ENCODE results near the gene CIPC.

Gene CIPC

GRCh38 chr14:77077040-77077439 lies 21.0 kb upstream of the CIPC start:
- Histone ChIP-seq H3K4me1 (ENCODE audit: insufficient read depth, low read length, poor library complexity, severe bottlenecking) (no peaks in the 10 kb centered on the region), H3F3A (ENCODE audit: low read depth) (no peaks in the 10 kb centered on the region), H3K79me2 (ENCODE audit: insufficient read depth, low read length) (no peaks in the 10 kb centered on the region), H3K4me2 (ENCODE audit: low read depth, low read length, poor library complexity, severe bottlenecking) (no peak overlapping the region), H3K9me2 (replicated peaks; ENCODE audit: low read depth, low read length) (no peaks in the 10 kb centered on the region), H3K9me3 (ENCODE audit: insufficient read depth, low read depth, low read length) (no peaks in the 10 kb centered on the region), H3K36me3 (ENCODE audit: insufficient read depth, low read length) (no peaks in the 10 kb centered on the region), H3K9ac (ENCODE audit: low read depth, low read length, poor library complexity, severe bottlenecking) (no peak overlapping the region), H3K27me3 (ENCODE audit: insufficient read depth, low read length, poor library complexity, severe bottlenecking) (no peaks in the 10 kb centered on the region), H2AFZ (ENCODE audit: low read length) (no peak overlapping the region), H3K4me3 (ENCODE audit: low read length, poor library complexity, severe bottlenecking) (no peak overlapping the region), H4K20me1 (ENCODE audit: insufficient read depth, low read length, poor library complexity, severe bottlenecking) (no peaks in the 10 kb centered on the region)
- no peak for TF ChIP-seq EZH2phosphoT487 (IDR thresholded peaks at IDR 0.05; ENCODE audit: borderline replicate concordance)
- 0 out of 2 replicates have a peak, but pooled peaks have one; percentile 12 for TF ChIP-seq CTCF (conservative IDR thresholded peaks at IDR 0.05; ENCODE audit: low read length)

- Histone ChIP-seq H3K9me2 (replicated peaks; ENCODE audit: low read depth, low read length) (no peaks in the 10 kb centered on the region), H3K4me2 (ENCODE audit: low read depth, low read length, poor library complexity, severe bottlenecking) (no peak overlapping the region)
These were observed 15.7 kb upstream of the CIPC start for GRCh38 chr14:77082356-77082755.

GRCh38 chr14:77083082-77083481 lies 15.0 kb upstream of the CIPC start:
- H4K20me1 ChIP-seq (ENCODE audit: insufficient read depth, low read length, poor library complexity, severe bottlenecking): no peaks in the 10 kb centered on the region
- no peaks in the 10 kb centered on the region for H3K27me3 ChIP-seq (ENCODE audit: insufficient read depth, low read length, poor library complexity, severe bottlenecking)
- H3K9me2 ChIP-seq (replicated peaks; ENCODE audit: low read depth, low read length): no peaks in the 10 kb centered on the region
- no peak overlapping the region for H3K4me3 ChIP-seq (ENCODE audit: low read length, poor library complexity, severe bottlenecking)
- no peaks in the 10 kb centered on the region for H3F3A ChIP-seq (ENCODE audit: low read depth)
- H3K4me1 ChIP-seq (ENCODE audit: insufficient read depth, low read length, poor library complexity, severe bottlenecking): no peaks in the 10 kb centered on the region
- TF ChIP-seq CTCF (conservative IDR thresholded peaks at IDR 0.05; ENCODE audit: low read length) (no peak), EZH2phosphoT487 (IDR thresholded peaks at IDR 0.05; ENCODE audit: borderline replicate concordance) (no peak)
- H3K79me2 ChIP-seq (ENCODE audit: insufficient read depth, low read length): no peaks in the 10 kb centered on the region
- H2AFZ ChIP-seq (ENCODE audit: low read length): no peak overlapping the region
- no peaks in the 10 kb centered on the region for H3K36me3 ChIP-seq (ENCODE audit: insufficient read depth, low read length)
- no peak overlapping the region for H3K9ac ChIP-seq (ENCODE audit: low read depth, low read length, poor library complexity, severe bottlenecking)
- no peaks in the 10 kb centered on the region for H3K9me3 ChIP-seq (ENCODE audit: insufficient read depth, low read depth, low read length)
- H3K4me2 ChIP-seq (ENCODE audit: low read depth, low read length, poor library complexity, severe bottlenecking): no peak overlapping the region

More at GRCh38 chr14:77082356-77082755, 15.7 kb upstream of the CIPC start:
- Histone ChIP-seq H3K36me3 (ENCODE audit: insufficient read depth, low read length) (no peaks in the 10 kb centered on the region), H3K79me2 (ENCODE audit: insufficient read depth, low read length) (no peaks in the 10 kb centered on the region), H3K4me3 (ENCODE audit: low read length, poor library complexity, severe bottlenecking) (no peak overlapping the region), H3K27me3 (ENCODE audit: insufficient read depth, low read length, poor library complexity, severe bottlenecking) (no peaks in the 10 kb centered on the region), H4K20me1 (ENCODE audit: insufficient read depth, low read length, poor library complexity, severe bottlenecking) (no peaks in the 10 kb centered on the region), H2AFZ (ENCODE audit: low read length) (no peak overlapping the region), H3K9me3 (ENCODE audit: insufficient read depth, low read depth, low read length) (no peaks in the 10 kb centered on the region), H3K9ac (ENCODE audit: low read depth, low read length, poor library complexity, severe bottlenecking) (no peak overlapping the region), H3F3A (ENCODE audit: low read depth) (no peaks in the 10 kb centered on the region), H3K4me1 (ENCODE audit: insufficient read depth, low read length, poor library complexity, severe bottlenecking) (no peaks in the 10 kb centered on the region)
- TF ChIP-seq EZH2phosphoT487 (IDR thresholded peaks at IDR 0.05; ENCODE audit: borderline replicate concordance): no peak
- TF ChIP-seq CTCF (conservative IDR thresholded peaks at IDR 0.05; ENCODE audit: low read length): no peak

Data from Loucy (cell line).